GM20431 (cell line): ENCODE measurements around the gene ASCC3.
"Not testable (repeated sequence)": the region's sequence is repeated elsewhere in the genome, so short reads cannot be mapped to it uniquely, and the experiment has no call there.

Source experiments
- in situ Hi-C: fragments of 300-500 bp; cut with MseI, MboI; formaldehyde crosslinking; loops from one replicate; pipeline ENCODE4 v1.15.0; 2020; ENCODE audit warnings: low sequenced_read_pairs; ENCODE audit not compliant: unreplicated experiment

ASCC3 gene

GRCh38 chr6:100880853-100881706 is at the start of gene ASCC3:
TSS of gene ASCC3 (minus strand) at chr6:100881329. CDS start at chr6:100867997, 13,332 bp downstream.
- in situ Hi-C loops: no loop called here

GRCh38 chr6:100925749-100926148 is 44.6 kb upstream of the ASCC3 start:
- in situ Hi-C loops: no loop called here

GRCh38 chr6:100924534-100925227 is 43.6 kb upstream of the ASCC3 start:
- in situ Hi-C loops: no loop called here

GRCh38 chr6:100923481-100924165 is 42.5 kb upstream of the ASCC3 start:
- in situ Hi-C loops: no loop called here

GRCh38 chr6:100920028-100920605 is 39.0 kb upstream of the ASCC3 start:
- in situ Hi-C loops: no loop called here

- in situ Hi-C loops: no loop called here
These were observed 37.0 kb upstream of the ASCC3 start for GRCh38 chr6:100918152-100918551.

- in situ Hi-C loops: no loop called here
These were observed 34.7 kb upstream of the ASCC3 start for GRCh38 chr6:100915876-100916275.

GRCh38 chr6:100913400-100914276 is 32.5 kb upstream of the ASCC3 start:
- in situ Hi-C loops: no loop called here

GRCh38 chr6:100906325-100906724 is 25.2 kb upstream of the ASCC3 start:
- in situ Hi-C loops: no loop called here

- in situ Hi-C loops: no loop called here
These were observed 23.9 kb upstream of the ASCC3 start for GRCh38 chr6:100905067-100905466.

- in situ Hi-C loops: no loop called here
These were observed 23.2 kb upstream of the ASCC3 start for GRCh38 chr6:100904316-100904715.

- in situ Hi-C loops: no loop called here
These were observed 20.5 kb upstream of the ASCC3 start for GRCh38 chr6:100901582-100901981.

- in situ Hi-C loops: no loop called here
These were observed 18.1 kb upstream of the ASCC3 start for GRCh38 chr6:100899202-100899601.

GRCh38 chr6:100897671-100898070 is 16.5 kb upstream of the ASCC3 start:
- in situ Hi-C loops: no loop called here

- in situ Hi-C loops: no loop called here
These were observed 12.6 kb upstream of the ASCC3 start for GRCh38 chr6:100893743-100894142.

GRCh38 chr6:100892693-100893092 is 11.6 kb upstream of the ASCC3 start:
- in situ Hi-C loops: no loop called here

- in situ Hi-C loops: no loop called here
These were observed 11.0 kb upstream of the ASCC3 start for GRCh38 chr6:100892116-100892515.

GRCh38 chr6:100891079-100891478 is 9.9 kb upstream of the ASCC3 start:
- in situ Hi-C loops: no loop called here

GRCh38 chr6:100890646-100891045 is 9.5 kb upstream of the ASCC3 start:
- in situ Hi-C loops: not testable (repeated sequence)

- in situ Hi-C loops: no loop called here
These were observed 8.2 kb upstream of the ASCC3 start for GRCh38 chr6:100889351-100889750.
